KBM-7 (cell line): ENCODE data around the gene SMURF1.

Experiments used
- DNase-seq: peaks from one replicate; pipeline ENCODE4 v3.0.0-alpha.2; 2015
- in situ Hi-C: fragments of 300-500 bp; cut with MboI; formaldehyde crosslinking; loops from 2 replicates; pipeline ENCODE4 v1.14.3; 2020; ENCODE audit warnings: low sequenced_read_pairs, low pct_unique_long_range_greater_than_20kb, mixed read lengths

SMURF1 gene

GRCh38 chr7:99020413-99020715 lies 123.5 kb downstream of the SMURF1 start:
- DNase-seq = no peak
- in situ Hi-C loops = no loop called here

DNA sequence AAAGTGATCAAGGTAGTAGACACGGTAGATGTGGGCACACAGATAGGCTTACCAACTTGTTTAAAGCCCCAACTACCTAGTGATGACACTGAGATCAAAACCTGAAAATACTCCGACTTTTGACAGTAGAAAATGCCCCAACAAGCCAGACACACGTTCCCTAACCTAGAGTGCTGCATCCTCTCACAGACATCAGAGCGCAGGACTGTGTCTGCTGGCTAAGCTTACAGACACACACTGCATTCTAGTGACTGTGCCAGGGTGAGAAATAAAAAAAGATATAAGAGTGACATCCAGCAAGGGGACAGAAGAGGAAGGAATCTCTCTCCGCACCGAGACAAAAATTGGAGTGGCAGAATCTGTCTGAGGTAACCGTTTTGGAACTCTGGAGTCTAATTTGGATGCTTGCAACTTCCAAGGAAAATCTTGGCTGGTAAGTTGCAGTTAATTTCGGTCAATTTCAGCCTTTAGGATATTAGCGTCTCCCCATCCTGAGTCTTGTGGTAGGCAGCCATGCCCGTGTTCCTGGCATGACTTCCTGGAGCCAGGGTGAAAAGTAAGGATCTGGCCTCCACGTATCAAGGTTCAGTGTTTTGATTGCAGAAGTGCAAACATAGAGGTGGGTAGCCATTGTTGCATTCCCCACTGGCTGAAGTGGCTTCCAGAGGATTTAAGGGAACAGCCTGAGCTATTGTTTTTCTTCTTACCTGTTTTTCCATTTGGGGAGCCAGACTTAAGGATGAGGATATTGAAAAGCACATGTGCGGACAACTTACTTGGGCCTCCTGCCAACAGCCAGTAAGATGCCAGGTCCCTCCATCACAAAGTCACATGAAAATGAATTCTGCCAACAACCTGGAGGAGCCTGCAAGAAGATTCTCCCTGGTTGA lies 124.1 kb downstream of the SMURF1 start:
- in situ Hi-C loops = no loop called here
- DNase-seq = no peak

DNA sequence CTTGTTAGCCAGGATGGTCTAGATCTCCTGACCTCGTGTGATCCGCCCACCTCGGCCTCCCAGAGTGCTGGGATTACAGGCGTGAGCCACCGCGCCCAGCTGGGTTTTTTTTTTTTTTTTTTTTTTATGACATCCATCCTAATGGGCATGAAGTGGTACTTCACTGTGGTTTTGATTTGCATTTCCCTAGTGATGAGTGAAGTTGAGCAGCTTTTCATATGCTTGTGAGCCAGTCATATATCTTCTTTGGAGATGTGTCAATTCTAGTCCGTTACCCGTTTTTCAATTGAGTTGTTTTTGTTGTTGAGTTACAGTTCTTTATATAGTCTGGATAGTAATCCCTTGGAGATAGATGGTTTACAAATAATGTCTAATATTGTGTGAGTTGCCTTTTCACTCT lies 127.7 kb downstream of the SMURF1 start:
- DNase-seq = no peak
- in situ Hi-C loops = no loop called here

DNA sequence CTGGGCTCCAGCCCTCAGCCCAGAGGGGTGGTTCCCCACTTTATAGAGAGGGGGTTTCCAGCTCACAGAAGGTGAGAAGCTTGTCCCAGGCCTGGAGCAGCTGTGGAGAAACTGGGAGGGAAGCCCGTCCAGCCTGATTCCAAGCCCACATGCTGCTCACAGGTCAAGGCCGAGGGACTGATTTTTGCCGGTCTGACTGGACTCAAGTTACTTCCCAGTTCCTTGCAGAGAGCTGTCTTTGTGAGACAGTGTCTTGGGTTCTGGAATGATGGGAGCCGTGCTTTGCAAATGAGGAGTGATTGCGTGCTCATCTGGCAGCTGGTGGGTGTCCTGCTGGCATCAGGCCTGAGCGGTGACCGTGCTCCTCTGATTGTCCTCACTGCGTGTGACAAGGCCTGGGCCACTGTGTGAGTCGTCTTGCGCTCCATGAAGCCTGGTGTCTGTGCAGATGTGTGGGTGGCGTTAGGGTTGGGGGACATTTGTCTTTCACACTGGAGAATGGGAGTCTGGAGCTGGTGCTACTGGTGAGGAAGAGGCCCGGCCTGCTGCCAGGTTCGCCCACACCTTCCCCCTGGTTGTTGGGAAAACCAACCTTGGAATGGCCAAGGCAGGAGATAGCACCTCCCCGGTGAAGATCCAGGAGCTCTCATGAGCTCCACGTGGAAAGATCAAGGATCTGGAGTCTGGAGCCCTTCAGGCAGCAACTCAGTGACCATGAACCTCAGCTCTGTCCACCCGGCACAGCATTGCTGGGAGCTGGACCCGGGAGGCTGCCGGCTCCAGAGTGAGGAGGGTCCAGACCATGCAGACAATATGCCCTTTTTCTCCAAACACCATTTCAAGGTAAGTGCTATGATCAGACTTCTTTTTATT lies 129.6 kb downstream of the SMURF1 start:
- no peak for DNase-seq
- in situ Hi-C loops = no loop called here

GRCh38 chr7:99013266-99014112 lies 130.4 kb downstream of the SMURF1 start:
- in situ Hi-C loops = no loop called here

GRCh38 chr7:99012722-99013121 lies 131.2 kb downstream of the SMURF1 start:
- in situ Hi-C loops = no loop called here
- DNase-seq = no peak

More at GRCh38 chr7:99013266-99014112, 130.4 kb downstream of the SMURF1 start:
- no peak for DNase-seq

- in situ Hi-C loops = no loop called here
- no peak for DNase-seq
Measured at GRCh38 chr7:99011706-99012404, 132.1 kb downstream of the SMURF1 start.

GRCh38 chr7:99011341-99011705 lies 132.6 kb downstream of the SMURF1 start:
- in situ Hi-C loops = no loop called here
- DNase-seq = no peak

DNA sequence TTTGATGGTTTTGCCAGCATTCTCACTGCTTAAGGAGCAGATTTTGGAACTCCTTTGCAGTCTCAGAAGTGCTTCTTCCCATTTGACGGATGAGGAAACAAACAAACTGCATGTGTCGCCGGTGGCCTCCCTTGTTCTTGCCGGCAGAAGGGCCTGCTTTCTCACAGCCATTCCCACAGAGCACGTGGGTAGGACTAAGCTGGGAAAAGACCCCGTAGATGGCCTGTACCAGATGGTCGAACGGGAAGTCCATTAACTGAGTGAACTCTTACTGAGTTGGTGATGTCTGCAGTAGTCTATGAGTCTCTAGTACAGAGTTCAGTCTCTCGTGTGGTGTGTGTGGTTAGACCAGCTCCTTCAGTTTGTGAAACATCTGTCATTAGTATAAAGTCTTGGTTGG lies 133.6 kb downstream of the SMURF1 start:
- in situ Hi-C loops = no loop called here
- no peak for DNase-seq

DNA sequence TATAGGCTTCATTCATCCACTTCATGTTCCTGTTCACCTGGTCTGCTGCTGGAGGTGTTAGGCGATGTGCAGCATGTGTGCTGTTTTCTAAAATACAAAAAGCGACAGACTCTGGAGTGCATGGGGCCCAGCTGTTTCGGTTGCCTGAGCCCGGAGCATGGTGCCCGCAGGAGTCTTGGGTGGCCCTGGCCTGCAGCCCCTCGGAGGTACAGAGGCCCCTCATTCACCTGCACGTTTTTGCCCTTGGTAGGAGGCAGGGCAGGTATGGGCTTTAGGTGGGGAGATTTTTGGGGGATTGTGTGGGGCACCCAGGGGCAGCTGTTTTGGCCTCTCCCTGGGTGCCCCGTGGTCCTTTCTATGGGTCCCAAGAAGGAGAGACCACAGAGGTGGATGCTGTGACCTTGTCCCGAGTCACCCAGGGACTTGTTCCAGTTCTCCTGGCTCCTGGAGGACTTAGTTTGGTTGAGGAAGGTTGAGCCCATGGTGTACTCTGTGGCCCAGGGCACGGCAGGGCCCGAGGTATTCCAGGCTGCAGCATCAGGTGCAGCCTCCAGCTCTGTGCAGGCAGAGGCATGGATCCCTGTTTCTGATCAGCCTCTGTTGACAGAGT lies 134.9 kb downstream of the SMURF1 start:
- no peak for DNase-seq
- in situ Hi-C loops = no loop called here

GRCh38 chr7:99008181-99008631 lies 135.7 kb downstream of the SMURF1 start:
- no peak for DNase-seq
- in situ Hi-C loops = no loop called here

DNA sequence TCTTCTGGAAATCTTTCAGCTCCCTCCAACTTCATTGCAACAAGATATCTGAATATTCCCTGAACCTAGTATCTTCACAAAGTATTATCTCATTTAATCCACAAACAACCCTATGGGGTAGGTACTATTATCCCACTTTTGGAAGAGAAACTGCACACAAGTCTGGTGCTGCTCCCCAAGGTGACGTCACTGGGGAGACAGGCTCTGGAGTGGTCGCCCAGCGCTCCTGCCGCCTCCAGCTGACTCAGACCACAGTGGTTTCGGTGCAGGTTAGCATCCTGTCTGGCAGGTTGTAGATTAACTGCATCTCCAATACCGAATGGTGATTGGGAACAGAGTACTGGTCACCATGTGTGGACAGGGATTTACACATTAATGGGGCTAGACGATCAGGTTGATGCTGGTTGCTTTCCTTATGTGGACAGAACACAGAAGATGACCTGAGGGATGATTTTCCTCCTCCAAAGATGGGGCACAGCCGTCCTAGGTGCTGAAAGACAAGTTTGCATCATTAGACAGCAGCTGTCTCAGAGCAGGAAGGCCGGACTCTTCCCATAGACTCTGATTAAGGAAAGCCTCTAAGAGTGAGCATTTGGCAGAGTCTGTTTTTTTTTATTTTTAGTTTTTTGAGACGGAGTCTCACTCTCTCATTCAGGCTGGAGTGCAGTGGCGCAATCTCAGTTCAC lies 137.0 kb downstream of the SMURF1 start:
- no peak for DNase-seq
- in situ Hi-C loops = no loop called here

DNA sequence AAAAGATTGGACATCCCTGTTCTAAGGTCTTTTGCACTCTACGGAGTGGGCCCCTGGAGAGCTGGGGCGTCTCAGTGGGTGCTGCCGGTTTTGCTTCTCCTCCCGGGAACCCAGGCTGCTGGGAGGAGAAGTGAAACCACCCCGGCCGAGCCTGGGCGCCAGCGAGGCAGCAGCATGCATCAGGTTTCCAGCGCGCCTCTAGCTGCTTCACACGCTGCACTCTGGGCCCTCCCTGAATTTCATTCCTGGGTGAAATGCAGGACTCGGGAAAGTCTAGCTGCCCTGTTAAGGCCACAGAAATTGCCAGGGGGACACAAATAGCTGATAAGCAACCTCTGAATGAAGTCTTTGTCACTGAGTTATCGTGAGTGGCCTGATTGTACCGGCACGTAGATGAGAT lies 138.1 kb downstream of the SMURF1 start:
- in situ Hi-C loops = no loop called here

DNA sequence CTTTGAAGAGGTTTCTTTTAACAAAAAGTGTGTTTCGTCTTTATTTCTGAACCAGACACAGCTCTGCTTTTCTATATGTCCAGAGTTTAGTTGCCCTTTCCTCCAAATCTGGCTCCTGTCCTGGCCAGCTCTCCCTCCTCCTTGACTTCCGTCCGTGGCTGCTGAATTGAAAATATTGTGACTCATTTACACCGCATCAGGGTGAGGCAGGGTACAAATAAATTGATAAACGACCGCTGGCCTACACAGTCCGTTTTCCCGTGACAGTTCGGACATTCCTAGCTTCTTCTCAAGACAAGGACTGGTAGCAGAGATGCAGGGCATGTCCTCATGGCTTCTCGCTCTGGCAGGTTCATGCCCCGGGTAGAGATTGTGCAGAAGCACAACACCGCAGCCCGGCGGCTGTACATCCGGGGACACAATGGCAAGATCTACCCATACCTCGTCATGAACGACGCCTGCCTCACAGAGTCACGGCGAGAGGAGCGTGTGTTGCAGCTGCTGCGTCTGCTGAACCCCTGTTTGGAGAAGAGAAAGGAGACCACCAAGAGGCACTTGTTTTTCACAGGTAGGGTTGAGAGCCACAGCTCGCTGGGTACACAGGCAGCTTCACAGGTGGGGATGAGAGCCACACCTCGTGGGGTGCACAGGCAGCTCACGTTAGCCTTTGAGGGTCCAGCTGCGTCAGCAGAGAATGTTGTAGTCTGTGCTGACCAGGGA lies 139.0 kb downstream of the SMURF1 start:
- DNase-seq = no peak
- in situ Hi-C loops = no loop called here

More for the DNA sequence above, 138.1 kb downstream of the SMURF1 start:
- no peak for DNase-seq

DNA sequence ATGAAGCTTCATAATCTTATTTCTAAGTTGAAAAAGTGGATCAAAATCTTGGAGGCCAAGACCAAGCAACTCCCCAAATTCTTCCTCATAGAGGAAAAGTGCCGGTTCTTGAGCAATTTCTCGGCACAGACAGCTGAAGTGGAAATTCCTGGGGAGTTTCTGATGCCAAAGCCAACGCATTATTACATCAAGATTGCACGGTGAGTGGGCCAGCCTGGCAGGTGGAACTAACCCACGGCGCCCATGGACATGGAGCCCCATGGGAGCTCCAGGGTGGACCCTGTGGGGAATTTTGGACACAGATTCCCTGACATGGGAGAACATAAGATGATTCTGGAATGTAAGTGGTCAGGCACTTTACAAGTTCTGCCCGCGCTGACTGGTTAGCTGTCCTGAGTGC lies 139.7 kb downstream of the SMURF1 start:
- in situ Hi-C loops = no loop called here
- DNase-seq = no peak

DNA sequence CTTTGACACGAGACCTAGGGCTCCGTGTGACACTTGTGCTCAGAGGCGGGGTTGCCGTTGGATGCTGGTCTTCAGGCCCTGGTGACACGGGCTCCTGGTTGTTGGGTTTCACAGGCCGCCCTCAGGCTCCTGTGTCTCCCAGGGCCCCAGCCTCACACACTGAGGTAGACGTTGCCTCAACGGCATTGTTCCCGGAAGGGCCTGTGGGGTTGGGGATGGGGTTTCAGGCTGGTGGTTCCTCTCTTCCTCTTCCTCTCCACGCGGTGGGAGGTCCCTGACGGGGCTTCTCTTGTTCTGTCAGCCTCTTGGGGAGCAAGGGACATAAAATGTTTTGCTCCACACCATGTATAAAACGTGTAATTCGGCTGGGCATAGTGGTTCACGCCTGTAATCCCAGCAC lies 140.5 kb downstream of the SMURF1 start:
- in situ Hi-C loops = no loop called here
- DNase-seq = no peak

GRCh38 chr7:99002827-99003212 lies 141.1 kb downstream of the SMURF1 start:
- in situ Hi-C loops = no loop called here
- no peak for DNase-seq
